ENCODE results near the gene MDGA2. TPM values are rescaled to one million over a fixed set of nuclear protein-coding genes. Genes with fewer than 3 reads are reported as not detected.
A peak's percentile ranks its signal among the peaks of the same experiment; 100 is the strongest.

MDGA2 gene
- total RNA-seq, 2 donors from 2014 or later = 0.82 to 8.8 TPM

- no peaks in the 10 kb centered on the region for H3K4me1 Mint-ChIP-seq
- H3K9me3 ChIP-seq (ENCODE audit: control insufficient read depth, low read length) = no peaks in the 10 kb centered on the region
- no peak overlapping the region for H3K27ac ChIP-seq (ENCODE audit: low read depth, low read length)
- H3K36me3 ChIP-seq (ENCODE audit: control insufficient read depth, insufficient read depth, low read length) = no peaks in the 10 kb centered on the region
- no peak overlapping the region for H3K9ac ChIP-seq (ENCODE audit: extremely low read depth, low read length, poor library complexity, severe bottlenecking)
- H3K27me3 Mint-ChIP-seq (ENCODE audit: insufficient read depth) = no peaks in the 10 kb centered on the region
- H3K27me3 ChIP-seq (ENCODE audit: control insufficient read depth, insufficient read depth, low read length, poor library complexity, severe bottlenecking) = no peaks in the 10 kb centered on the region
- no peak for DNase-seq
- no peak overlapping the region for H3K4me3 Mint-ChIP-seq
- H3K36me3 Mint-ChIP-seq (ENCODE audit: low read depth) = no peaks in the 10 kb centered on the region
- H3K4me1 ChIP-seq (ENCODE audit: control insufficient read depth, insufficient read depth, low read length) = no peaks in the 10 kb centered on the region
- no peak overlapping the region for H3K27ac Mint-ChIP-seq
- no peak overlapping the region for H3K4me3 ChIP-seq (ENCODE audit: low read length)
- TF ChIP-seq CTCF (conservative IDR thresholded peaks at IDR 0.05) = no peak
- no peaks in the 10 kb centered on the region for H3K9me3 Mint-ChIP-seq
Observed at GRCh38 chr14:47466916-47467315, 208.5 kb downstream of the MDGA2 start.

GRCh38 chr14:47454025-47454424 is 221.4 kb downstream of the MDGA2 start:
- H3K9ac ChIP-seq (ENCODE audit: extremely low read depth, low read length, poor library complexity, severe bottlenecking) = no peak overlapping the region
- Mint-ChIP-seq H3K27me3 (ENCODE audit: insufficient read depth) (no peaks in the 10 kb centered on the region), H3K36me3 (ENCODE audit: low read depth) (no peaks in the 10 kb centered on the region), H3K27ac (no peak overlapping the region), H3K4me3 (no peak overlapping the region), H3K9me3 (no peaks in the 10 kb centered on the region), H3K4me1 (no peaks in the 10 kb centered on the region)
- no peak overlapping the region for H3K27ac ChIP-seq (ENCODE audit: low read depth, low read length)
- WGBS, 2 experiments (ENCODE audit: insufficient coverage in 1 of 2, insufficient read length in 1 of 2) = 80% methylated on average over 1 of the region's 2 CpGs; no CpG with 5 or more reads in 1 of the 2 experiments
- TF ChIP-seq CTCF (conservative IDR thresholded peaks at IDR 0.05) = no peak
- no peaks in the 10 kb centered on the region for H3K36me3 ChIP-seq (ENCODE audit: control insufficient read depth, insufficient read depth, low read length)
- H3K27me3 ChIP-seq (ENCODE audit: control insufficient read depth, insufficient read depth, low read length, poor library complexity, severe bottlenecking) = no peaks in the 10 kb centered on the region
- H3K9me3 ChIP-seq (ENCODE audit: control insufficient read depth, low read length) = no peaks in the 10 kb centered on the region
- H3K4me1 ChIP-seq (ENCODE audit: control insufficient read depth, insufficient read depth, low read length) = no peaks in the 10 kb centered on the region
- no peak for DNase-seq
- H3K4me3 ChIP-seq (ENCODE audit: low read length) = no peak overlapping the region

- 90 to 100% methylated on average over 2 to 3 of the region's 3 CpGs for WGBS, 2 experiments (ENCODE audit: insufficient coverage in 1 of 2, insufficient read length in 1 of 2)
- H3K4me3 Mint-ChIP-seq = no peak overlapping the region
- peak; percentile 44 for TF ChIP-seq CTCF (conservative IDR thresholded peaks at IDR 0.05)
Observed at GRCh38 chr14:47447076-47447475, 228.3 kb downstream of the MDGA2 start.

More at GRCh38 chr14:47447076-47447475, 228.3 kb downstream of the MDGA2 start:
- Mint-ChIP-seq H3K27me3 (ENCODE audit: insufficient read depth) (no peaks in the 10 kb centered on the region), H3K36me3 (ENCODE audit: low read depth) (no peaks in the 10 kb centered on the region), H3K9me3 (no peaks in the 10 kb centered on the region), H3K27ac (no peak overlapping the region), H3K4me1 (no peaks in the 10 kb centered on the region)
- Histone ChIP-seq H3K9me3 (ENCODE audit: control insufficient read depth, low read length) (no peaks in the 10 kb centered on the region), H3K4me3 (ENCODE audit: low read length) (no peak overlapping the region), H3K4me1 (ENCODE audit: control insufficient read depth, insufficient read depth, low read length) (no peaks in the 10 kb centered on the region), H3K36me3 (ENCODE audit: control insufficient read depth, insufficient read depth, low read length) (no peaks in the 10 kb centered on the region), H3K9ac (ENCODE audit: extremely low read depth, low read length, poor library complexity, severe bottlenecking) (no peak overlapping the region), H3K27ac (ENCODE audit: low read depth, low read length) (no peak overlapping the region), H3K27me3 (ENCODE audit: control insufficient read depth, insufficient read depth, low read length, poor library complexity, severe bottlenecking) (no peaks in the 10 kb centered on the region)
- peak; percentile 55 for DNase-seq
